HT-29 (cell line): ENCODE measurements around the gene ABLIM1. TPM values are rescaled to one million over a fixed set of nuclear protein-coding genes. Genes with fewer than 3 reads are reported as not detected.

Experiments
- DNase-seq: peaks from one replicate; pipeline ENCODE4 v3.0.0-alpha.2; 2015; ENCODE audit warnings: low spot score
- total RNA-seq: library from RNA; depleted of rRNA; stranded (reverse); fragments of >200 nt; shearing (Covaris generic); gene quantifications from 2 replicates; pipeline ENCODE4 v1.2.3, GENCODE V29; 2014

Gene ABLIM1
- total RNA-seq, 1 experiment from 2014 or later = 45.9 TPM

DNA sequence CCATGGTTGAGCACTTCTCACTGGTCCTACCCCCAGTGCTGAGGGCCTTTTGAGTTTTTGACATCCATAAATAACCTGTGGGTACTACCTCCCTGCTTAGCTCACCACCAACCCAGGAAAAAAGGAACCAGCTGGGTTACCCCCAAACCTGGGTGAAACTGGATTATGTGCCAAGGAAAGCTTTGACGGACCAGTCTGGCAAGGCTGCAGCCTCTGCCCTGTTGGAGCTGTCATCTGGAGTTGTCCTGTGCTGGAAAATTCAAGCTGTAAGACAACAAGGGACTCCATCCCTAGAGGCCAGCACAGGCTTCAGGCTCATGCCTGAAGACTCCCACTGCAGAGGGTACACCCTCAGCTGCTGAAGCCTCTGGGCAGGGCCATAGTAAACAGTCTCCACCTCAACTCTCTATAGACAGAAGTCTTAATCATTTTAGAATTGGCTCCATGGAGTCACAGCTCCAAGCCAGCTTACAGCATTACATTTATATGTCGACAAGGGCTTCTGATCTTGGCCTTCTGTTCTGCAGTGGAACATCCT lies 138.2 kb downstream of the ABLIM1 start:
- DNase-seq = peak; percentile 37

DNA sequence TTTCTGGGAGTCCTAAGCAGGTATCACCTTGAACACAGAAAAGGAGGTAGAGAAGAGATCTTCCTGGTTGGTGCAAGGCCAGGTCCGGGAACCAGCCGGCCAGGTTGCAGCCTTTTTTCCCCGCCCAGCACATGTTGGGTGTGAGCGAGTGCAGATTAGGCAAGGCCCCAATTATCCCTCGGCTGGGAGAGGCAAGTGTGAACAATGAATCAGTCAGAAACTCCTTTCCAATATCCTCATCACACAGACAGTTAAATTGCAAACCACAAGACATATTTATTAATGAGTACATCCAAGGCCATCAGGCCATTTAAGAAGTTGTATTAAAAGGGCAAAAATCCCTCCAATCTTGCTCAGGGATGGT lies 138.8 kb downstream of the ABLIM1 start:
- DNase-seq = peak; percentile 75

DNA sequence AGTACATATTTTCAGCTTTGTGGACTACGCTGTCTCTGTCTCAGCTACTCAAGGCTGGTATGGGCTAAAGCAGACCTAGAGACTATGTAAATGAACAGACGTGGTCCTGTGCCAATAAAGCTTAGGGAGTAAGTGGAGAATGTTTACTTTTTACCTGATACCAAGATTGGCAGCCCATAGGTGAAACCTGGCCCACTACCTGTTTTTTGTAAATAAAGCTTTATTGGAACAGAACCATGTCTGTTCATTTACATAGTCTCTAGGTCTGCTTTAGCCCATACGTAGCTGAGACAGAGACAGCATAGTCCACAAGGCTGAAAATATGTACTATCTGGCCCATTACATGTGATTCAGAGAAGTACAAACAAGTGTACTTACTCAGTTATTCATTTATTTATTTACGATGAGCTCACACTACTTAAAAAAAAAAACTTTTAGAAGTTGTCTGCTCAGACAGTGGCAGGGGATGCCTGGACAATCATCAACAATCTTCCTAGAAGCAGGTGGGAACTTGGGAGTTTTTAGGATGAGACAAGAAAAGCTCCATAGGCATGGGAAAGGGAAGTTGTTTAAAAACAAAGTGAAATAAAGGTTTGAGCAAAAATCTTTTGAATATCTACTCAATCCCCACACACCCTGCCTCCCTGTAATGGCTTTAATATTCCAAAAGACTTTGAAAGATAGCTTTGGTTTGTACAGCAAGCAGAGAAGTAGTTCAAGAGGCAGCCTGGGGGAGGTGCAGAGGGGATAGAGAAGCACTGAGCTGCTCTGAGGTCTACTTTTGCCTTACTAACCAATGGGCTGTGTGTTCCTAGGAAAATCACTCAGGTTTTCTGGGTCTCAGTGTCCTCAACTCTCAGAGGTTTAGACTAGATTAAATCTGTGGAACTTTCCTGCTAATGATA lies 139.4 kb downstream of the ABLIM1 start:
- peak; percentile 46 for DNase-seq

DNA sequence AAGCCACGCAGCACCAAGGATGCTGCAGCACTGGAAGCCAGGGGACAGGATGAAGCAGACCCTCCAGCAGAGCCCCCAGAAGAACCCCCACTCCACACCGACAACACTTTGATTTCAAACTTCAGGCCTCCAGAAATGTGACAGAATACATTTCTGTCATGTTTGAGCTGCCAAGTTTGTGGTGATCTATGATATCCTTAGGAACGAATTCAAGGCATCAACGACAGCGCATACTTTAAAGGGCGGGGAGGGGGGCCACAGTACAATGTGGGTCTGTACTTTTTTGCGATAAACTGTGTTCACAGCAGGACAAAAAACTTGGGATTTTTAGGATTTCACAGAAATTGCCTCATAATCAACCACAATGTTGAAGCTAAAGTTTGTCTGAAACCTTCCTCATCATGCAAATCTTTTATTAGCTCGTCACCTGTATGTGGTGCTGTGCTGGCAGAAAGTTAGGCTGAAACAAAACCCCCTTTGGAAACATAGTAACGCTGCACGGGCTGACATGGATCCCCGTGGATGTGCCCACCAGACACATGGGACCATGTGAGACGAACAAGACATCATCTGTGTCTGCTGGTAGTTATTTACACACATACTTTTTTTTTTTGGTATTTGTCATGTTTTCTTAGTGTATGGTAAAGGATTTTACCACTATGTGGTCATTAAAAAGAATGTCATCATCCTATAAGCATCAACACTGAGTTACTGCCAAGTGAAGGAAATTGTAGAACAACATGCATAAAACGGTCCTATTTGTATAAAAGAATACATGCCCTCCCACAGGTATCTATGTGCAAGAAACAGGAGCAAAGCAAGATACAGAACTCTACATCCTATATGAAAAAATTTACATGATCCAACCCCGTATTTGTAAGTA lies 140.5 kb downstream of the ABLIM1 start:
- no peak for DNase-seq

DNA sequence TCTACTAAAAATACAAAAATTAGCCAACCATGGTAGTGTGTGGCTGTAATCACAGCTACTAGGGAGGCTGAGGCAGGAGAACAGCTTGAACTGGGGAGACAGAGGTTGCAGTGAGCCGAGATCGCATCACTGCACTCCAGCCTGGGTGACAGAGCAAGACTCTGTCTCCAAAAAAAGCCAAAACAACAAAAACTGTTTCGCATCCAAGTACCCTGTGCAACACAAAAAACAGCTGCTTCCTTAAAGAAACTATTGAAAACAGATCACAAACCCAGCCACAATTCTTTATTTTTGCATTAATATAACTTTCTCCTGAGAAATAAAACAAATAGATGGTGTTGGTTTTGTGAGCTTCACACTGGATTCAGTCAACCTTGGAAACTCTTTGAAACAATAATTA lies 141.7 kb downstream of the ABLIM1 start:
- no peak for DNase-seq

DNA sequence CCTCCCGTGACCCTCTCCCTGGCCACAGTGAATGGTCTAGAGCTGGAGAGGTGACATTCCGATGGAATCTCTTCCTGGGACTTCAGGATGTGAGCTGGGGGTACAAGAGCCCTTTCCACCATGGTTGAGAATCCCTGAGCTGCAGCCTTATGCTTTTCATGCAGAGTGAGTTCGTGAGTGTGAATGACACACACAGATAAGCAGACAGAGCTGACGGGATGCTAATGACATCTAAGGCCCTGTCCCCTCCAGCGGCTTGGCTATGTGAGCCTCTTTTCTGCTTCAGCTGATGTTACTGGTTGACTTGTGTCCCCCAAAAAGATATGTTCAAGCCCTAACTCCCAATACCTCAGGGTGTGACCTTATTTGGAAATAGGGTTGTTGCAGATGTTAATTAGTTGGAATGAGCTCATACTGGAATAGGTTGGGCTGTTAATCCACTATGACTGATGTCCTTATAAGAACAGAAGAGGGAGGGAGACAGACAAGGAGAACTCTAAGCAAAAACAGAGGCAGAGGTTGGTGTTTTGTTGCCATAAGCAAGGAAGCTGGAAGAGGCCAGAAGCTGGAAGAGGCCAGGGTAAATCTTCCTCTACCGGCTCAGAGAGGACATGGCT lies 142.7 kb downstream of the ABLIM1 start:
- no peak for DNase-seq

DNA sequence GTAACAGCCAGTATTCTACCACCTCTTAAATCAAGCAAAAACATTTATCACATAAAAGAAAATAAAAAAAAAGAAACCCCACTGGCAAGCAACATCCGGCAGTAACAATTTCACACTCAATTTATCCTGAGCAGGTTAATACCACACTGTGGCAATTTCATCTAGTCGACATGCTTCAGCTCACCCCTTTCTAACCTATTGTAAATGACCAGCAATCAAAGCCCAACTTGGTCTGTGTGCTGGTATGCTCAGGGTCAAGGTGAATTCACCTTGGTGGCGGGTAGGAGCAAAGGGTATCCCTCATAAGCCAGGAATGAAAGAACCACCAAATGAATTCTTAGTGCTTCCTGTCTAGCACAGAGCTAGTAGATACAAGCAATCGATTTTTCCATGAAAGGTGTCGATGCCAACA lies 144.7 kb downstream of the ABLIM1 start:
- no peak for DNase-seq

DNA sequence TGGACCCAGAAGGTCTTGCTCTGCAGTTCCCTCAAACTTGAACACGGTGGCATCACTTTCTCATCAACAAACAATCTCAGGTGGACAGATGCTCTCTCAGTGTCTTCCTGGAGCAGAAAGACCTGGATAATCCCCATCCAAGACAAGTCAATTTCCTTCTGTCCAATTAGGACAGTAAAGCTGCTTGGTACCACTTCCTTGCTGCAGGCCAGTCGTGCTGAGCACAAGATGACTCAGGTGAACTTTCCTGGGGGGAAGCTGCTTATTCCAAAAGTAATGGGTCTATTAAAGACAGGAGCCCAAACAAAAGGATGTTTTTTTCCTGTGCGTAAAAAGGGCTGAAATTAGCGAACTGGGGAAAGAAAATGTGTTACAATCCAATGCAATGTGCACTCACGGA lies 146.2 kb downstream of the ABLIM1 start:
- DNase-seq = no peak

DNA sequence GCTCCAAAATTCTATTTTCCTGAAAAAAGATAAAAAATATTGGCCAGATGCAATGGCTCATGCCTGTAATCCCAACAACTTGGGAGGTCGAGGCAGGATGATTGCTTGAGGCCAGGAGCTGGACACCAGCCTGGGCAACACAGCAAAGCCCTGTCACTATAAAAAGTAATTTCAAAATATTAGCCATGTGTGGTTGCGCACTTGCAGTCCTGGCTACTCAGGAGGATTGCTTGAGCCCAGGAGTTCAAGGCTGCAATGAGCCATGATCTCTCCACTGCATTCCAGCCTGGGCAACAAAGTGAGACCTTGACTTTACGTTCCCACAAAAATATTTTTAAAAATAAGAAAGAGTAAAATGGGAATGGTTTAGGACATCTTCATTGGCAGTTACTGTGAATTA lies 149.7 kb downstream of the ABLIM1 start:
- no peak for DNase-seq

DNA sequence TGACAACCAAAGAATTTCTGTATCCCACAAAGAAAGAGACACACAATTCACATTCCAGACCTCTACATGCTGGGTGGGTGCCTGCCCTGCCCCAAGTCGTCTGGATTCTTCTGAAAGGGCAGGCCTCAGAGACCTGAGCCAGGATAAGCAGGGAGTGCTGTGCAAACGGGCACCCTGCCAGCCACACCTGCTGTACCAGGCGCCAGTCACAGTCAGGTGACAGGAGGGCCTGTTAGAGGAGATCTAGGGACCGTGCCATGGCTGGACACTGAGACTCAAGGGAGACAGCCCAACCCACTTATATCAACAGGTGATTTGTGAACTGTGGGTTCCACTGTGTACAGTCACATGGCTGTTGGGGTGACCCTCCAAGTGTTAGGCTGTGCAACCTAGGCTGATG lies 150.6 kb downstream of the ABLIM1 start:
- peak; percentile 96 for DNase-seq

DNA sequence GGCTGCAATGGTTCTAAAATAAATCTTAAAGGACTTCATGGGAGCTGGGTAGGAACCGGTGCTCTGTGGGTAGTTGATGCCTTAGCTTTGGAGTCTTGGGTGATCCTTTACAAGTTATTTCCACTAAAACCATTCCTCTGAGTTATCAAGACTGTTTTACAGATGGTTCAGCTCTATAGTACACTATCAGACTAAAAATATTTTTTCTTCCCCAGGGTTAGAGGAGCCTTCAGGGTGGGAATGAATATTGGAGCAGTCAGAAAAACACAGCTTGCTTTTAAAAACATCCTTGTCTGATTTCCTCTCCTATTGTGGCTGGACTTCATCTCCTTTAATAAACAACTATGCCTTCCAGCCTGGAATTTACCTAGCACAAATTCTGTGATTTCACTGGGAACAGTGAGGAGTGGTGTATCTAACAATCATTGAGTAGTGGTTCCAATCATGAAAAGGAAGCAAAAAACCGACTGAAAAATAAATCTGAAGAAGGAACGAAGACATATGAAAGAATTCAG lies 151.1 kb downstream of the ABLIM1 start:
- no peak for DNase-seq

DNA sequence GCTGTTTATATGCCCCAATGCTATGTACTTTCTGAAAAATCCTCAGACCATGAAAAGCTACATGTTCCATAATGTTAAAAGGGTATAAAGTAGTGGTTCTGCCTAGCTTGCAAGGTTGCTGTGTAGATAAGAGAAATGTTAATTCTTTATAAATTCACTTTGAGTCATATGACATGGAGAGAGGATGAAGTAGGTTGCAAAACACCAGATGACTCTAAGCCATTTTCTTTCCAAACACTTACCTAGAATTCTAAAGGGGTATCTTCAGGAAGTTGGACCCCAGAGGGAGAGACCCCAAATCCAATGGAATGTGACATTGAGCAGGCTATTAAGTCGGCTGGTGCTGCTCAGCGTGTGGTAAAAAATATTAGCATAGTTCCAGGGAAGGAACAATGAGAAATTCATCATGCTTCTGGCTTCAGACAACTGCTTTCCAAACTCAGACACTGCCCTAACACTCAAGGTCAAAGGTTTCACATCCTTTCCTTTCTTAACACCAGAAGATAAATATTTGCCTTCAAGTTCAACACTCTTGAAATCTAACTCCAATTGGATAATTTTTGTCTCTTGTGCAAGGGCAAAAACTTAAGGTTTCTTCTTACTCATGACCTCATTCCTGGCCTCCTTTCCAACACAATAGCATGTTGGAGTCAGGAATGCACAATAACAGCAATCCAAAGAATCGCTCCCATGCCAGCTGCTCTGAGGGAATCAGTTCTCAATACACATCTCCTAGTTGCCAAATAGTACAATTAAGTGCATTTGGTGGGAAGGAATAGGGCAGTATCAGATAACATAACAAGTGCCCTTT lies 153.1 kb downstream of the ABLIM1 start:
- DNase-seq = peak; percentile 35

DNA sequence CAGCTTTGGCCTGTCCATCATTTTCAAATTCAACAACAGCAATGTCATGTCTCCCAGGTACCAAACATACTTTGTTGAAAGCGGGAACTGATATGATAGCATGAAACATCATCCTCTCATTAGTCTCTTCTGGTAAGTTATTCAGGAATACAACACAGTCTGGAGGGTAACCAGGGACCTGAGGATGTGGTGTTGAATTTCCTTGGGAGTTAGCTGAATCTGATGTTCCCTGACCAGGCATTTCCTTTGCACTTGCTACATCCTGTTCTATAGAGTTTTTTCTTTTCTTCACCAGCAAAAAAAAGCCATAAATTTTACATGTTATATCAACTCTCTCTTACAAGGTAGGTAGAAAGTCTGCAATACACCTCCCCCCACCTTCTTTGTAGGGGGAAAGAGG lies 156.0 kb downstream of the ABLIM1 start:
- DNase-seq = no peak

DNA sequence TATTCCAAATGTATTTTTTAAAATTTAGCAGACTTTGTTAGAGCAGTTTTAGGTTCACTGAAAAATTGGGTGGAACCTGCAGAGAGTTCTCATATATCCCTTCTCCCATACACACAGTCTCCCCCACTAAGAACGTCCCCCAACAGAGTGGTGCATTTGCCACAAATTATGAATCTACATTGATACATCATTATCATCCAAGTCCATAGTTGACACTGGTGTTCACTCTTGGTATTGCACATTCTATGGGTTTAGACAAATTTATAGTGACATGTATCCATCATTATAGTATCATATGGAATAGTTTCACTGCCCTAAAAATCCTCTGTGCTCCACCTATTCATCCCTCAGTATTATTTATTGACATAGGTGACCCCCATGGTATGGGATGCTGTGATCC lies 156.4 kb downstream of the ABLIM1 start:
- no peak for DNase-seq

DNA sequence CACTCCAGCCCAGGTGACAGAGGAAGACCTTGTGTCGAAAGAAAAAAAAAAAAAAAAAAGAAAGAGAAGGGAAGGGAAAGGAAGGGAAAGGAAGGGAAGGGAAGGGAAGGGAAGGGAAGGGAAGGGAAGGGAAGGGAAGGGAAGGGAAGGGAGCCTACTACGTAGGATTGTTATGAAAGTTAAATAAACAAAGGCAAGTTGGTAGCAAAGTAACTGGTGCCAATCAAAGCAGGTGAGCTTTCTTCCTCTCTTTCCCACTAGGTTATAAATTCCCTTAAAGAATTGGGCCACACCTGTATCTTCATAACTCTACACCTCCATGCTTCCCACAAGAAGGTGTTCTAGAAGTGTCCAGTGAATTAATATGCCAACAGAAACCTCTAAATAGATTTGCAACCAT lies 157.4 kb downstream of the ABLIM1 start:
- DNase-seq = no peak

DNA sequence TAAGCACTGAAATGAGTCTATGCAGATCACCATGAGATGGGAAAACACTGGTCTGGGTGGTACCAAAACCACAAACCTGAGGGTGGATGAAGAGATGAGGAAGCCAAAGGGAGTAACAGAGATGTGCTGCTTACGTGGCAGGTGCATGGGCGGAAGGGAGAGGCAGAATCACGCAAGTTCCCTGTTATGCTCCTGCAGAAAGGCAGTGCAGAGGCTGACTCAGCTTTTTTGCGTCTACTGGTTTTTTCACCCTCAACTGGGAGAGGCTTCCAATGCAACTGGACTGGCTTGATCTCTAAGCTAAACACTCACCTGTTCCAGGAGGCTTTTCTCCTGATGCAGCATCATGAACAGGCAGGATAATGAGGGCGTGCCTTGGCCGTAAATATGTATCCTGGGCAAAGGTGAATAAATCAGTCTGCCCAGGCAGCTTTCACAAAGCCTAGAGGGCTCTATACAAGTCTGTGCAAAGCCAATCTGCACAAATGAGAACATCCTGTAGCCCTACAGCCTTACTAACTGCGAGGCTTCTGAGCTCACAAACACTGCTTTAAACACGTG lies 158.4 kb downstream of the ABLIM1 start:
- DNase-seq = peak; percentile 86

DNA sequence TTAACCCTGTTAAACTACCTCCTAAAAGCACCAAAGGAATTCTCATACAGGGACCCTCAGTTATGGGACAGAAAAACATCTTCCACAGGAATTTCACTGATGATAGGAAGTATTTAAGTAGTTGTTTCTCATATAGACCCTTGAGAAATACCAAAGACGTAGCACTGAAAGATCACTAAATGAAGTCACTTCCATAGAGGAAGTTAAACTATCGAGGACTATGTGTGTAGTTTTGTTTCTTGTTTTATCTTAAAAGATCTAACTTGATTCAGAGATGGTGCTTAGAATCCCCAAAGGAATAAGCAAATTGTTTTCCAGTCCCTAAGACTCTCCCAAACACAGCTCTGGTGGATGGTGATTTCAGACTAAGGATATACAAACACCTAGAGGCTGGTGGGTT lies 159.0 kb downstream of the ABLIM1 start:
- DNase-seq = no peak

DNA sequence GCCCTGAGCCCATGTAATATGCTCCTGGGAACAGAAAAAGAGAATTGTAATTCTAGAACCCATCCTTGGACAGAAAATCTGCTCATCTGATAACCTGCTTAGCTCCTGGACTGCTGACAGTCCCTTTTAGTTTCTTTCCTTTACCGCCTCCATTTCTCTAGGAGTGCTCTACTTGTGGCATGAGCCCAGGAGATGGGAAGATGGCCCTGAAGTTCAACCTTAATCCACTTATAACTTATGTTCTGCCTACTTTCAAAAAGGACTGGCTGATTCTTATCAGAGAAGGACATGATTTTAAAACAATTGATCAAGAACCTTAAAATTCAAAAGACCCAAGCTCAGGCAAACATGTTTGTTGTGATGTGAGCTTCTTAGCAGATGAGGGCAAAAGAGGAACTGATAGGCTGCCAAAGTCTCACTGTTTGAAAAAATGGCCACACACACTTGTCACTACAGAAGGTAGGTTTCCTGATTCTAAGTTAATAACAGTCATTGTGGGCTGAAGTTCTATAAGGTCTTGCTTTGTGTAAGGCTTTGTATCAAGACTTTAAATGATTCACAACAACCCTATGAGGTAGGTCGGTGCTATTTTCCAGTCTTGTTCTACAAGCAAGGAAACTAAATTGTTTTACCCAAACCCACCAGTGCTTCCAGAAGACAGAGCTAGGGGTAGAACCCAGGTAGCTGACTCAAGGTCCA lies 159.5 kb downstream of the ABLIM1 start:
- DNase-seq = no peak

DNA sequence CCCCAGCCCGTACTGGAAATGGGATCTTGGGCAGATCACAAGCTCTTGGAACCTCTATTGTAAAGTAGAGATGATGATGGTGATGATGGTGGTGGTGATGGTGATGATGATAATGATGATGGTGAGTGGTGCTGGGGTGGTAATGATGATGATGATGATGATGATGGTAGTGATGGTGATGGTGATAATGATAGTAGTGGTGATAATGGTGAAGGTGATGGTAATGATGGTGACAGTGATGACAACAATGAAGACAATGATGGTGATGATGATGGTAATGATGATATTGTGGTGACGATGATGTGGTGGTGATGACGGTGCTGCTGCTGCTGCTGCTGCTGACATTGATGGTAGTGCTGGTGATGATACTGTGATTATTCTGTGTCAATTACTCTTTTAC lies 162.8 kb downstream of the ABLIM1 start:
- no peak for DNase-seq
